ENCODE data around the gene VPS25. TPM values are rescaled to one million over a fixed set of nuclear protein-coding genes. Genes with fewer than 3 reads are reported as not detected.

The VPS25 gene
- total and polyA plus RNA-seq, 11 donors: 32.7 to 88.4 (median 37.9) TPM

DNA sequence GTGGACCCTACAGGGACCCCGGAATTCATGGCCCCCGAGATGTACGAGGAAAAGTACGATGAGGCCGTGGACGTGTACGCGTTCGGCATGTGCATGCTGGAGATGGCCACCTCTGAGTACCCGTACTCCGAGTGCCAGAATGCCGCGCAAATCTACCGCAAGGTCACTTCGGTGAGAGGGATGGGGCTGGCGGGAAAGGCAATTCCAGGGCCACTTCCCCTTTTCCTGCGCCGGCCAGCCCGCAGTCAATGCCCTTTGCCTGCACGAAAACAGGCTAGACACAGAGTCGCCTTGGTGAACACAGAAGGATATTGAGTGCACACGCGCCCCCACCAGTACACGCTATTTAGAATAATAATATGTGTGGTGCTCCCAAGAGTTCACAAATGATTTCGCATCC, 11.2 kb downstream of the VPS25 start:
- no peak overlapping the region for H3K27ac ChIP-seq
- intact Hi-C loops (cut with DNase I): no loop called here
- peaks cover 26 to 89% (median 63%) of the 10 kb centered on the region in 9 donors for H3K27me3 ChIP-seq
- TF ChIP-seq POLR2A (IDR thresholded peaks at IDR 0.05): no peak
- no peak for TF ChIP-seq CTCF (IDR thresholded peaks at IDR 0.05)
- H3K4me3 ChIP-seq: no peak overlapping the region
- DNase-seq (no peak), ATAC-seq (no peak)
- 15 to 33% (median 20%) methylated on average over 19 to 25 of the region's 25 CpGs for WGBS, 4 donors
- H3K36me3 ChIP-seq: peaks cover 0 to 3% (median 2%) of the 10 kb centered on the region in 9 donors
- peaks cover 0 to 32% (median 12%) of the 10 kb centered on the region in 12 donors for H3K4me1 ChIP-seq
- H3K9me3 ChIP-seq: no peaks in the 10 kb centered on the region

- H3K4me3 ChIP-seq: no peak overlapping the region
- TF ChIP-seq CTCF (IDR thresholded peaks at IDR 0.05): no peak
- no peak overlapping the region for H3K27ac ChIP-seq
- WGBS, 4 donors: 9 to 34% (median 16%) methylated on average over 40 to 52 of the region's 52 CpGs
- intact Hi-C loops (cut with DNase I): no loop called here
- H3K36me3 ChIP-seq: no peaks in the 10 kb centered on the region
- H3K27me3 ChIP-seq: peaks cover 26 to 87% (median 63%) of the 10 kb centered on the region in 9 donors
- DNase-seq (no peak), ATAC-seq (no peak)
- no peaks in the 10 kb centered on the region for H3K9me3 ChIP-seq
- peaks cover 0 to 30% (median 12%) of the 10 kb centered on the region in 12 donors for H3K4me1 ChIP-seq
Observed at GRCh38 chr17:42784811-42785592, 11.8 kb downstream of the VPS25 start.

GRCh38 chr17:42787266-42787665, 14.0 kb downstream of the VPS25 start:
- peaks cover 19 to 64% (median 42%) of the 10 kb centered on the region in 9 donors for H3K27me3 ChIP-seq
- H3K27ac ChIP-seq: no peak overlapping the region
- TF ChIP-seq CTCF (IDR thresholded peaks at IDR 0.05) (no peak), POLR2A (IDR thresholded peaks at IDR 0.05) (no peak)
- DNase-seq (no peak), ATAC-seq (no peak)
- intact Hi-C loops (cut with DNase I): no loop called here
- peaks cover 0 to 21% (median 5%) of the 10 kb centered on the region in 12 donors for H3K4me1 ChIP-seq
- H3K4me3 ChIP-seq: no peak overlapping the region
- H3K36me3 ChIP-seq: no peaks in the 10 kb centered on the region
- WGBS, 4 donors: 83 to 88% (median 85%) methylated on average over 11 of the region's 11 CpGs
- no peaks in the 10 kb centered on the region for H3K9me3 ChIP-seq

GRCh38 chr17:42791948-42792347, 18.7 kb downstream of the VPS25 start:
- TF ChIP-seq POLR2A (IDR thresholded peaks at IDR 0.05) (no peak), CTCF (IDR thresholded peaks at IDR 0.05) (no peak)
- peaks cover 0 to 7% (median 3%) of the 10 kb centered on the region in 12 donors for H3K4me1 ChIP-seq
- intact Hi-C loops (cut with DNase I): no loop called here
- peaks cover 0 to 15% (median 4%) of the 10 kb centered on the region in 9 donors for H3K36me3 ChIP-seq
- H3K9me3 ChIP-seq: no peaks in the 10 kb centered on the region
- DNase-seq: no peak
- ATAC-seq: no peak
- H3K27me3 ChIP-seq: peaks cover 0 to 17% (median 3%) of the 10 kb centered on the region in 9 donors
- H3K4me3 ChIP-seq: no peak overlapping the region
- H3K27ac ChIP-seq: no peak overlapping the region
- WGBS, 4 donors: 70 to 84% (median 78%) methylated on average over 2 of the region's 2 CpGs

Data from heart left ventricle (tissue), 16 donors.